Measurements from ENCODE around the gene NCKAP5L. TPM values are rescaled to one million over a fixed set of nuclear protein-coding genes. Genes with fewer than 3 reads are reported as not detected.

The NCKAP5L gene
- total RNA-seq, 1 experiment from 2014 or later: 4.9 TPM

- no peak for DNase-seq (ENCODE audit: low spot score)
Measured at GRCh38 chr12:49825360-49825970, 2.7 kb downstream of the NCKAP5L start.

DNA sequence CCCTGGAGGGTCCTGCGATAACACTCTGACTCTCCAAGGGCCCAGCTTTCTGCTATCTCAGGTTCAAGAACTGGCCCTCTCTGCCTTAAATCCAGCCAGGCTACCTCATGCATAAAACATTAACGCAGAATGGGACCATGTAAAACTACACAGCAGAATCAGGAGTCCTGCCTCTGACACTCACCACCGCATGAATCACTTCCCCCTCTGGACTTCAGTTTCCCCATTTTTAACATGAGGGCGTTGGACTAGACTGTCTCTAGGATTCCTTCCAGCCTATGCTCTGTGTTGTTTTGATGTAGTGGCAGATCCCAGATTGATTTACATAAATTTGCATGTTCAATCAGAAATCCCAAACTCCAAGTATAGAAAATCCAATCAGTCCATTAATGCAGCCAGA lies 3.3 kb downstream of the NCKAP5L start:
- no peak for DNase-seq (ENCODE audit: low spot score)

- no peak for DNase-seq (ENCODE audit: low spot score)
Measured at GRCh38 chr12:49824416-49824815, 3.8 kb downstream of the NCKAP5L start.

GRCh38 chr12:49823951-49824350 lies 4.3 kb downstream of the NCKAP5L start:
- no peak for DNase-seq (ENCODE audit: low spot score)

- DNase-seq (ENCODE audit: low spot score): no peak
Measured at GRCh38 chr12:49823350-49823749, 4.9 kb downstream of the NCKAP5L start.

DNA sequence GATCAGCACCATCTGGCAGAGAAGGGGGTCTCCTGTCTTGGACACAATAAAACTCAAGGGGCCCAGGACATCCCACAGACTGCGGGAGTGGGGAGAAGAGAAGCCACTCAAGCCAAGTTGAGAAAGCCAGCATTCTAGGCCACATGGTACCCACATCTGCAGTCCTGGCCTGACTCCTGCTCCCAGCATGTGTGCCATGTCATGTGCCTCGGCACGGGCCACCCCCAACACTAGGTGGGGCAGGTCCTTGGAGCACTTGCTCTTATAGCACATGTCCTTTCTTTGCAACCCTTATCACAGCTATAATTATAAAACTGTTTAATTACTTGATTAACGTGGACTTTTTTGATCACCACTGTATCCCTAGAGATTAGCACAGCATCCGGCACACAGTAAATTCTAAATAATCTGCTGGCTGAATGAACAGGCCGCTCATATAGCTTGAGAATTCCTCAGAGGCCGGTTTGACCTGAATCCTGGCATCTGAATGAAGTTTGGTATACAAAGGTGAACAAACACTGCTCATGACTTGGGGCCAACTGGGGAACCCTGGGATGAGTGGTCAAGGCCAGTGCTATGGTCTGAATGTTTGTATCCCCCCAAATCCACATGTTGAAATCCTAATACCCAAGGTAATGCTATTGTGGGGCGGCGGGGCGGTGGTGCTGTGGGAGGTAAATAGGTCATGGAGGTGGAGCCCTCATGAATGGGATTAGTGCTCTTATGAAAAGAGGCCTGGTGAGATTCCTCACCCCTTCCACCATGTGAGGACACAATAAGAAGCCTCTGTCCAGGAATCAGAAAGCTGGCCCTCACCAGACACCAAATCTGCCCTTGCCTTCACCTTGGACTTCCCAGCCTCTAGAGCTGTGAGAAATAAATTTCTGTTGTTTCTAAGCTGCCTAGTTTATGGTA lies 6.6 kb downstream of the NCKAP5L start:
- DNase-seq (ENCODE audit: low spot score): no peak

DNA sequence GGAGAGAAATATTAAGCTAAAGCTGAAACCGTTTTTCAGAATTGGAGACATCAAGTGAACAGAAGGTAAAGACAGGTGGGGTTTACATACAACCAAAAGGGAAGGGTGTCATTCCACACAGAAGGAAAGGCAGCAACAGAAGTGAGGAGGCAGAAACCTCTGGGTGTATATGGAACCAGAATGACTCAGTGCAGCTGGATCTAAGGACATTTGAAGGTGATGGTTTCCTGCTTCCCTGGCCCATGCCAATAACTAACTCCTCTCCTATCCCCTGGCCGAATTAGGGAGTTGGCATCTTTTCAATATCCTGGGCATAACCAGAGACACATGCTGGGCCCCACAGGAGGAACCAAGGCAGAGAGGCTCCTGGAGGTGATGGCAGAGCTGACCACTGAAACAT lies 8.4 kb downstream of the NCKAP5L start:
- DNase-seq (ENCODE audit: low spot score): no peak

DNA sequence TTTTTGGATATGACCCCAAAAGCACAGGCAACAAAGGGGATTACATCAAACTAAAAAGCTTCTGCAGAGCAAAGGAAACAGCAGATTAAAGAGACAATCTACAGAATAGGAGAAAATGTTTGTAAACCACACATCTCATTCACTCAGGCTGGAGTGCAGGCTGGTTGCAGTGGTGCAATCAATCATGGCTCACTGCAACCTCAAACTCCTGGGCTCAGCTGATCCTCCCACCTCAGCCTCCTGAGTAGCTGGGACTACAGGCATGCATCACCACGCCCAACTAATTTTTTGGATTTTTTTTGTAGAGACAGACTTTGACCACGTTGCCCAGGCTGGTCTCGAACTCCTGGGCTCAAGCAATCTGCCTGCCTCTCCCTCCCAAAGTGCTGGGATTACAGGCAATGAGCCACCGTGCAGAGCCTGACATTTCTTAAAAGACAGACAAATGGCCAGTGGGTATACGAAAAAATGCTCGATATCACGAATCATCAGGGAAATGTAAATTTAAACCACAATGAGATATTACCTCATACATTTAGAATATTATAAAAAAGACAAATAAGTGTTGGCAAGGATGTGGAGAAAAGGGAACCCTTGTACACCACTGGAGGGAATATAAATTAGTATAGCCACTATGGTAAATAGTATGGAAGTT lies 9.8 kb downstream of the NCKAP5L start:
- no peak for DNase-seq (ENCODE audit: low spot score)

- DNase-seq (ENCODE audit: low spot score): no peak
Measured at GRCh38 chr12:49813131-49813530, 15.1 kb downstream of the NCKAP5L start.

- DNase-seq (ENCODE audit: low spot score): no peak
Measured at GRCh38 chr12:49811961-49812401, 16.2 kb downstream of the NCKAP5L start.

- no peak for DNase-seq (ENCODE audit: low spot score)
Measured at GRCh38 chr12:49811136-49811535, 17.1 kb downstream of the NCKAP5L start.

DNA sequence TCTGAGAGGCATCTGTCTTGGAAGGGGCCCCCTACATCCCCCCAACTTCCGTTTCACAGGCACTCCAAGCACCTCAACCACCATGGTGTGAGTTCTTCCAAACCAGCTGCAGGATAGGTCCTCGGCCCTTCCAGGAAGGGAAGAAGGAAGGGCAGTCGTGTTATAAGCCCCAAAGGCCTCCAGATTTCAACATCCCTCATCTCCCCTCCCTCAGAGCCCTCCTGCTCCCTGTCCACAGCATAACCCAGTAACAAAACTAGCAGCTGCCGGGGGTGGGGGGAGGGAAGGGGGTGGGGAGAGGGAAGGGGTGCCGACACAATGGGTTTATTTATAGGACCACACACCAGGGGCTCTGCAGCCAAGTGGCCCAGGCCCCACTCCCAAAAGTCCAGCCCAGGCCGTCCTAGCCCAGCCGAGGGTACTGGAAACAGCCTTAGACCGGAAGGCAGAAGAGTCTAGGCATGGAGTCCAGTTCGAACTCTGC lies 18.3 kb downstream of the NCKAP5L start:
- DNase-seq (ENCODE audit: low spot score): no peak

GRCh38 chr12:49809381-49809905 lies 18.8 kb downstream of the NCKAP5L start:
- no peak for DNase-seq (ENCODE audit: low spot score)

DNA sequence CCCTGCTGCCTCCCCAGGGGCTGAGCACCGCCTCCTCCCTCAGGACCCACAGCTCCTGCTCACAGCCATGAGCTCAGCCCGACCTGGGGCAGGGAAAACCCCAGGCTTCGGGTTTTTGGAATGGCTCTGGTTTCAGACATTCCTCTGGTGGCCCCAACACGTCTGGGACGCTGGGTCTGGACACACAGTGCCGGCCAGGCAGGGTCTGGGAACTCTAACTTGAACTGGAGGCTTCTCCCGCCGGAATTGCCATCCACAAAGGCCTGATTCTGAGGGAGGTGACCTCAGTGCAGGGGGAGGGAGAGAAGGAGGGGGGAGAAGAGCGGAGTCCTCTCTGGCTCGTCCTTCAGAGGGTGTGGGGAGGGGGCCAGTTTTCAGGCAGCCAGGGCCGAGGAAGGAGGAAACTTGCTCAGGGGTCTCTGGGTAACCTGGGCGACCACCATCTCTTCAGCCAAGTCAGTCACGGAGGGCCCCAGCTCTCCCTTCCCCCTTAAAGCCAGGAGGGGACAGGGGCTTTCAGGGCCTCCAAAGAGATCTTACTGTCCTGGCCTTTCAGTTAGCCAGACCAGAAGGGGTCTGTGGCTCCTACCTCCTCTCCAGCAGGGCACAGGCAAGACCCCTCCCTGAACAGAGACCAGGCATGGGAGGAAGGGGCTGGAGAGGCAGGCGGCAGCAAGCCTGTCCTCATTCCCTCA lies 19.4 kb downstream of the NCKAP5L start:
- DNase-seq (ENCODE audit: low spot score): no peak

- DNase-seq (ENCODE audit: low spot score): no peak
Measured at GRCh38 chr12:49807991-49808580, 20.1 kb downstream of the NCKAP5L start.

DNA sequence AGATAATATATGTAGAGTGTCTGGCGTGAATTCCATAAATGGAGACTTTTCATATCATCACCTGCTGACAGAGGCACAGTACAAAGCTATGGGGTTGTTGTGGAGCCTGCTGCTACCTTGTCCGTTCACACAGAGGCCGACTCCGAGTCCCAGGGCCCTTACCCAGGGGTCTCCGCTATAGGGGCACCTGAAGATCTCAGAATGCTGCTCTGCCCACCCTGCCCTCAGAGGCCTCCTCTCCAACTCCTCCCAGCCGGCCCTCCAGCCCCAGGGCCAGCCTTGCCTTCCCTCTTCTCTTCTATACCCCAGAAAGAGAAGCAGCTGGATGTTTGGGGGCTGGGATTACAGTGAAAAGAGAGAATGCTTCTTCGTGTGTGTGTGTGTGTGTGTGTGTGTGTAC lies 21.3 kb downstream of the NCKAP5L start:
- no peak for DNase-seq (ENCODE audit: low spot score)

DNA sequence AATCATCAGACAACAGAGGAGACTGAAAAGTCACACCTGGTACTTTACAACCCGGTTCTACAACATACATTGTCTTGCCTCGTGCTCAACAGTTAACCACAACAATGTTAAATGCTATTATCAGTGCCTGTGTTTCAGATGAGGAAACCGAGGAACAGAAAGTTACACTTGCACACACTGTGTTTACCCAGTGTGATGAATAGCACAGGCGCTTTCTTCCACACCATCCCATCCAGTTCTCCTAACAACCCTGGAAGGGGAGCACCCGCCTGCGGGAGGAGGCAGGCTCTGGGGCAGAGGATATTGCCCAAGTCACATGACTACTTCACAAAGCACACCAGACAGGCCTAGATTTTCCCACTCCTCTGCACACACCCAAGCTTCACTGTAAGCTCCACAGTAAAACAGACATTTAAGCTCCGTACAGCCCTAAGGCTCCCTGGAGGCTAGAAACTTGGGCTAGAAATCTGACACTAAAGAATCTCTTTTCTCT lies 21.8 kb downstream of the NCKAP5L start:
- no peak for DNase-seq (ENCODE audit: low spot score)

GRCh38 chr12:49805409-49805808 lies 22.8 kb downstream of the NCKAP5L start:
- no peak for DNase-seq (ENCODE audit: low spot score)

DNA sequence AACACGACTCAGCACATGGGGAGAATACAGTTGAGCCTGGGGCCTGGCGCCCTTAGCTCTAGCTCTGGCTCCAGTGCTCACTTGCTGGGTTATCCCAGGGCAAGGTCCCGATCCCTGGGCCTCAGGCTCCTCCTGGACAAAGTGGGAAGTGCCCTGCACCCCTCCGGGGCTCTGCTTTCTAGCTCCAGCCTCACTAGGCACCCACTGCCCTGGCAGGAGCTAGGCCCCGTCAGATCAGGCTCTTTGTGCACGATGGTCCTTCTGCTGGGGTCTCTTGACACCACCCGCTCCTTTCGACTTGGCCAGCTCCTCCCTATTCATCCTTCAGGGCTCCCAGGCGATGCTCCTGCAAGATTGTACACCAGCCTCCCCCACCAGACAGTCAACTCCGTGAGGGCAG lies 23.4 kb downstream of the NCKAP5L start:
- no peak for DNase-seq (ENCODE audit: low spot score)

DNA sequence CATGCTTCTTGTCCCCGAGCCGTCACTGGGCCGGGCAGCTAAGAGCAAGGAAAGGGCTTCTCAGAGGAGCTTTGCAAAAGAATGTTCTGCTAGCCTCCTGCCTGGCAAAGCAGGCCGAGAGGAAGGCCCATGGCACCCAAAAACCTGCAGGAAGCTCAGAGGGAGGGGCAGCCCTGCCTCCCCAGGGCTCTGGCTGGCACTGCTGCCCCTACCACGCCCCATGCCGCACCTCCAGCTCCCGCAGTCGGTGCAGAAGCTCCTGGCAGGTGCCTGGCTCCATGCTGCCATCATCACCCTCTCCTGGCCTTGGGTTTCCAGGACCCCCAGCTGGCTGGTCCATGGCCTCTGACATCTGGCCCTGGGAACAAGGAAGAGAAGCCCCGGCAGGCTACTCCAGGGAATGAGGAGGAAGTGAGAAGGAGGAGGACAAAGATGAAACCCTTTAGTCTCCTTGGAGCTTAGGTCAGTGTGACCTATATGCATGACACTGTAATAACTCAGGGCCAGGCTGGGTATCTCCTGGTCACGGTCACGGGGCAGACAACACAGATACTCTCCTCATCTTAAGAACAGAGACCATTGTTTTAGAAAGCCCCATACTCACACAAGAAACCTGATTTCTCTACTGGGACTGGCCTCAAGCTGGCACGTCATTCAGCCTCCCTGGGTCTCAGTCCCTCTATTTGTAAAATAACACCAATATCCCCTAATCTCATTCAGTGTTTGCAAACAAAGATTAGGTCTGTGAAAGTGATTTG lies 24.3 kb downstream of the NCKAP5L start:
- DNase-seq (ENCODE audit: low spot score): no peak

All from H4 (cell line).